Fibroblast of gingiva (primary cell): ENCODE measurements around the gene ETS2.

Experiments used
- DNase-seq: peaks from one replicate; pipeline ENCODE4 v3.0.0-alpha.2; 2011; ENCODE audit warnings: low read depth

ETS2 gene

DNA sequence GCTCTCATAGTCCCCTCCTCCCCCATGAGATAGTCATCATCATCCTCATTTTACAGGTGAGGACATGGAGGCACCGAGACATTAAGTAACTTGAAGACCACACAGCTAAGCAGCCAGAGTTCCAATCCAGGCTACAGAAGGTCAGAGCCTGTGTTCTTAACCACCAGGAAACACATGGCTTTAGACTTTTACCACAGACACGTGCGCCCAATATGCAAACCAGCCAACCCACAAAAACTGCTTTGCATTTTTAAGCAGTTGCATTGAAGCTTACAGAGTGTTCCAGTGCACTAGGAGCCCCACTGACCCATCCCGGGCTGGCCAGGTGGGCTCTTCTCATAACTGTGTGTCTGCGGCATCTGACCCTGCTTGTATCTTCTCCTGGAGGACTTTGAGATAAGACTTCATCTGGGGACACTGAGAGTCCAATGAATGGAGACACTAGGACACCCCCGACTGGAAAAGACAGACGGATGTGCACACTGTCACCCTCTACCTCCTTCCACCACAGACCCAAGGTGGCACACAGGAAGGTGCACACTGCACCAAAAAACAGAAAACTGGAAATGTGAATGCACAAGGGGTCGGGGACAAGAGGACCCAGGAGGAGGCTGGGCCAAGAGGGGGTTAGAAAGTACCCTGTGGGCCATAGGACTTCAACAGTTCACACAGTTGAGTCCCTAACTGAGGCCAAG lies 56.4 kb downstream of the ETS2 start:
- DNase-seq = no peak

DNA sequence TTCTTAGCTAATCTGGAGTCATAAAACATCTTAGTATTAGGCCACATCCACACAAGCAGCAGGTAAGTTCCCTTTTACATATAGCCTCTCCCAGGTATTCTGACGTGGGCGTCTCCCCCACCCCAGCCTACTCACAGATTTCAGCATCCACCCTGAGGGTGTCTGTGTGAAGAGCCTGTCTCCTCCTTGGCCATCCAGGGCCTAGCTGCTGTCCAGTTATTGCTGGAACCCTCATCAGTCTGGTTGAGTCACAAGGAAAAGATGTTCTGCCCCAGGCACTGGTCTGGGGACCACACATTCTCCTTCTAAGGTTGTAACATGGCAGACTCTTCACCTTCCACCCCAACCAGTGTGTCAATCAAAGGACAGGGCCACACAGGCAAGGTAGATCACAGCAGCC lies 57.6 kb downstream of the ETS2 start:
- DNase-seq = no peak

DNA sequence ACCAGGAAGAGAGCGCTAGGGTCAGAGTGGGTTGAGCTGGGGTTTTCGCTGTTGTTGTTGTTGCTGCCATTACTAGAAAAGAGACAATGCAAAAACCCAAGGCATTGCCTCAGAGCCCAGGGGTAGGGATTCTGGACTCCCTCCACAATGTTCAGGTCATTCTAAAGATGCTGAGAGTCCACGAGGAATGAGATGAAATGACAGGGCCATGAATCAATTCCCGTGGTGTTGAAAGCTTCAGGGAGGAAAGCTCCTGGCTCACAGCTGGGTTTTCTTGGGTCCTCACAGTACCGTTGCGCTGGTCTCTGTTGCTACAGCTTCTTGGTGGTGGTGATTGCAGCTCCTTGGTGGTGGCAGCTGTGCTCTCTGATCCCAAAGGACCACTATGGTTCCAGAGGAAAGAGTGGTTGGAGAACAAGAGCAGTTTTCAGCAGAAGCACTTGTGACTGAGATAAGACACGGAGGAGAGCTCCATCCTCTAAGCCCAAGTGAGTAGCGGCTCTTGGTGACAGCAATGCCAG lies 58.2 kb downstream of the ETS2 start:
- DNase-seq = no peak

DNA sequence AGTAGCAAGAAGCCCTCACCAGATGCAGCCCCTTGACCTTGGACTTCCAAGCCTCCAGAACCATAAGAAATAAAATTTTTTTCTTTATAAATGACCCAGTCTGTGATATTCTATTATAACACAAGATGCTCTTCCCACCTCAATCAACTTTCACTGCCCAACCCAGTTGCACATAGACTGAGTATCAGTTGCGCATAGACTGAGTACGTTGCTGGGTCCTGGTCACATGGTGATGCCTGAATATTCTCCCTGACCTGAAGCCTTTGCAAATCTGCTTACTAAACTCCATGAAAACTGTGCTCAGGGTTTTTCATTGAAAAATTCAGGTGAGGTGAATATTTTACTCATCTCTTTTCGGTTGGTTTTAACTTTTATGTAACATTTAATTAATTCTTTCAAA lies 59.2 kb downstream of the ETS2 start:
- DNase-seq = no peak

DNA sequence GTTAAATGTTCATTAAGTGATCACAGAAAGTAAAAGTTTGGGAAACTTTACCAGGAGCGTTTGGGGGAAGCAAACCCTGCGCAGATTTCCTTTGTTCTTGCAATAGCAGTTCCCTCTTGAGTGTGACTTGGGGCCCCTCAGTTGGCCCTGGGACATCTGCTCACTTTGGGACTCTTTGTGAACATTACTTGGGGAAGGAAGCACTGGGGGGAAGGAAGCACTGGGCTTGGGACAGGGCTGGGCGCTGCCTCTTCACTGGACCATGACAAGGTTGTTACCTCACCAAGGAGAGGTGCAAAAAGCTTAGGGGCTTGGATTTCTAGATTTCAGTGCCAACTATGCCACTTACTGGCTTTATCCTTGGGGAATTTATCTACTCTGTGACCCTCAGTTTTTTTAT lies 63.5 kb downstream of the ETS2 start:
- DNase-seq = no peak

DNA sequence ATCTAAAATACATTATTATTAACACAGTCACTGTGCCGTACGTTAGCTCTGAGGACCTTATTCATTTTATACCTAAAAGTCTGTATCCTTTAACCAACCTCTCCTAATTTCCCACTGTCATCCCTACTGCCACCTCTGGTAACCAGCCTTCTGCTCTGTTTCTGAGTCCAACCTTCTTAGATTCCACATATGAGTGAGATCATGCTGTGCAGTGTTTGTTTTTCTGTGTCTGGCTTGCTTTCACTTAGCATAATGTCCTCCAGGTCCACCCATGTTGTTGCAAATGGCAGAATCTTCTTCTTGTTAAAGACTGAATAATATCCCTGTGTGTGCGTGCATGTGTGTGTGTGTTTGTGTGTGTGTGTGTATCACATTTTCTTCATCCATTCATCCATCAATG lies 64.2 kb downstream of the ETS2 start:
- peak; percentile 26 for DNase-seq
